GM18868 (cell line): Measurements from ENCODE around the gene SLC7A5.
"Not testable (repeated sequence)": the region's sequence is repeated elsewhere in the genome, so short reads cannot be mapped to it uniquely, and the experiment has no call there.

ENCODE experiments used
- ATAC-seq: cut with Tn5 transposase; IDR thresholded peaks from one replicate; pipeline ENCODE4 v1.9.1; 2021; ENCODE audit warnings: mild to moderate bottlenecking, moderate library complexity; ENCODE audit not compliant: unreplicated experiment

The SLC7A5 gene

GRCh38 chr16:87824016-87824990 lies 45.0 kb downstream of the SLC7A5 start:
- ATAC-seq: no peak

DNA sequence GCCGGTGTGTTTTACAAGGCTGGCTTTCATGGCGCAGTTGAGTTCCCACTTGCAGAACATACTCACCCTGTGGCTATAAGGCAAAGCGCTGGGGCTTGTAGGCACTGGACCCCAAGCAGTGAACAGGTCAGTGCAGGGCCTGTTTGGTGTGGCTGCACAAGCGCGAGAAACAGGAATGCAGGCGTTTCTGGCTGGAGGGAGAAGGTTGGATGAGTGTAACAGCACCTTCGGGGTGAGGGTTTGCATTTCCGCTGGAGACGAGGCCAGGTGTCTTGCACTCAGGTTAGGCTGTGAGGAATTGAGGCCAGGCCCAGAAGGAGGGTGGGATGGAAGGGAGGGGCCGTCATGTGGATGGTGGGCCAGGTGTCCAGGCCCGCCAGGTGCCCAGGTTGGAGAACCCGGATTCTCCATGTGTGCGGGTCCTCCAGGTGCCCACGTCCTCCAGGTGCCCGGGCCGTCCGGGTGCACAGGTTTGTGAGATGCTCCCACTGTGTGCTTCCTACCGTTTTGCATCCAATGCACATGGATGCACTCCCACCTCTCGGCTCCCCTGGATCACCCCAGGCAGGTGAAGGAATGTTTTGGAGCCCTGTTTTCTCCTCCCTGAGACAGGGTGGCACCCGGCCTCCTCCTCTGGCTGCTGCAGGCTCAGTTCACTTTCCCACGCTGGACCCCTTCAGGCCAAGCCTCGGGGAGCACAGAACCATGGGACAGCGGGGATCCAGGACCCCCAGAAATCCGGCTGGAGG lies 46.0 kb downstream of the SLC7A5 start:
- ATAC-seq: no peak

DNA sequence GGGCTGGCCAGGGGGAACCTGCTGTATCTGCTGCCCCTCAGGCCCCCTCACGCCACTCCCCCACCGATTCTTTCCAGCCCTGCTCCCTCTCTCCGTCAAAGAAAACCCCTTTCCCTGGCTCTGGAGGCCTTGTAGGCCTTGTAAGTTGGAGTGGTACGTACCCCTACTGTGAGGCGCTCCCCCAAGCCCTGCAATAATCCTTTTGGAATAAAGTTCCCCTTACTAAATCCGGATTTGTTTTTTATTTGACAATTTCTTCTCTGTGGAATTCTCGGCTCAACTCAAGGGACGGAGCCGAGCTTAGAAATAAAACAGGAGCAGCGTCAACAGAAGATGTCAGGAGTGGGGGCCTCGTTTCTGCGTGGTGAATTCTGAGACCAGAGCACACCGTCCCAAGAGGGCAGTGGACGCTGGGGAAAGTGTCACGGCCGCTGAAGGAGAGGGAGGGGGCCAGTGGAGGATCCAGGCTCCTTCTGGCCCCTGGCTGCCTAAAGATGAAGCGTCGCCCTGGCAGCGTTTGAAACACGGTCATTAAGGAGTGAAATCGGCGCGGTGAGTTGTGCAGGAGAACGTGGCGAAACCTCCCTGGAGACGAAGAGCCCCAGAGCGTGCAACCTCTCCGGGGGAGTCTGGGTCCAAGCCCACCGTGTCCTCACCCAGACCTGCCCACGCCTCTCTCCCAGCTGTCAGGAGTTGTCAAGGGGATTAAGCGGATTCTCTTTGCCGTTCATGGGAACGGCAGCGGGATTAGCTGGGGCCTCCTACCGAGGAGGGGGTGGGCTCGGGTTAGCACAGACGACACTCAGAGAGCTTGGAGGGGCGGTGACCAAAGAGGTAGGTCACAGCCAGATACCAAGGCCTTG lies 47.0 kb downstream of the SLC7A5 start:
- no peak for ATAC-seq

DNA sequence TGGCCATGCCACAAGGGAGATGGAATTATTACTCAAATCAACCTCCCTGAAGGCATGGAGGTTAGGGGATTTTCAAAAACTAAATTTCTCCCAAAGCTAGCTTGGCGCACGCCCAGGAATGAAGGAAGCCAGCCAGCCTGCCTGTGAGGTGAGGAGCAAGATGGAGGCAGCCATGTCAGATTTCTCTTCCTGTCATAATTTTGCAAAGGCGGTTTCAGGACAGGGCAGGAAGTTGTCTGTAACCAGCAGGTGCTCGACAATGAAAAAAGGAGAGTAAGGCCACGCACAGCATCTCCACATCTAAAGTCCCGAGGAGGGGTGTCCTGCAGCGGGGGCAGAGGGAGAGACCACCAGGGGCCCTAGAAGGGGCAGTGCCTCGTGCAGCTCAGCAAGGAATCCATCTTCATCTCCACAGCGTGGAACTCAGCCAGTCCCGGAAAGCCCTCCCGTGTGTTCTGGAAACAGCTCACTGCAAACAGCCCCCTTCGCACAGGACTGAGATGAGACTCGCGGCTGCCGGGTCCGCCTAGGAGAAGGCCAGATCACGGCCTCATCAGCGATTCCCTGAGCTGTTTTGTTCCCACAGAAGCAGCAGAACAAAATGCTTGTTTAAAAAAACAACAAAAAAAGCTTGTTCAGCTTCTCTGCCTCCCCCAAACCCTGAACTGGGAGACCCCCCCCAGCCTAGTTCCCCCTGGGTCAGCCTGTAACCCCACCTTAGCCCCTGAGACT lies 47.8 kb downstream of the SLC7A5 start:
- no peak for ATAC-seq

GRCh38 chr16:87819983-87820382 lies 49.3 kb downstream of the SLC7A5 start:
- no peak for ATAC-seq

DNA sequence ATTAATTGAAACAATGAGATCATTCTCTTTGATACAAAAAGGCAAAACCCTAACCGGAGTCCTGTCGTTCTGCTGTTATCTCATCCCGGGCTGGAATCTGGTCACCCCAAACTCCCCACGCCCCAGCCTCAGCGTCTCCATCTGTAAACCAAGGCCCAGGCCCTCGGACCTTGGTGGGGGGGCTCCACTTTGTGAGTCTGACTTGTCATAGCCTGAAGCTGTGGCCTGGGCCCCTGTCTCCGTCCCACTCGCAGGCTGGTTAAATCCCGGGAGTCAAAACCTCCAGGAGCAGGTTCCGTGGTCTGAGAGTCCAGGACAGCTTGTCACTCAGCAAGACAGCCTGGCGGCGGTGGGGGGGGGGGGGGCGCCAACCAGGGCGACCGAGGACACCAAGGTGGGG lies 50.0 kb downstream of the SLC7A5 start:
- no peak for ATAC-seq

GRCh38 chr16:87818533-87819161 lies 50.7 kb downstream of the SLC7A5 start:
- no peak for ATAC-seq

DNA sequence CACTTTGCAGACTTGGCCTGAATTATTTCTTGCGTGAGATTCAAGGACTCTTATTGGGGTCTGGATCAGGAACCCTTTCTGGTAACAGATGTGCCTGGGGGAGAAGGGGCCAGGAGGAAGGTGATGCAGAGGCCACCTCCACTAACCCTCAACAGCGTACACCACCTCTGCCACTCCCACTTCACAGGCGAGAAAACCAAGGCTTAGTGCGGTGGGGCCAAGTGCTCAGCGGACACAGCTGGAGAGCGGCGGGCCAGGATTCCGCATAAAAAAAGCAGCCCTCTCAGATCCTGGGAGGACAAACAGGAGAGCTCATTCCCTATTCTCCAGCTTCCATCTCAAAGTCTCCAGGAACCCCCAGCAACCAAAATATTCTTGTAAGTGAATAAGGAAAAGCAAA lies 51.4 kb downstream of the SLC7A5 start:
- ATAC-seq: no peak

GRCh38 chr16:87817370-87817769 lies 51.9 kb downstream of the SLC7A5 start:
- ATAC-seq: not testable (repeated sequence)

DNA sequence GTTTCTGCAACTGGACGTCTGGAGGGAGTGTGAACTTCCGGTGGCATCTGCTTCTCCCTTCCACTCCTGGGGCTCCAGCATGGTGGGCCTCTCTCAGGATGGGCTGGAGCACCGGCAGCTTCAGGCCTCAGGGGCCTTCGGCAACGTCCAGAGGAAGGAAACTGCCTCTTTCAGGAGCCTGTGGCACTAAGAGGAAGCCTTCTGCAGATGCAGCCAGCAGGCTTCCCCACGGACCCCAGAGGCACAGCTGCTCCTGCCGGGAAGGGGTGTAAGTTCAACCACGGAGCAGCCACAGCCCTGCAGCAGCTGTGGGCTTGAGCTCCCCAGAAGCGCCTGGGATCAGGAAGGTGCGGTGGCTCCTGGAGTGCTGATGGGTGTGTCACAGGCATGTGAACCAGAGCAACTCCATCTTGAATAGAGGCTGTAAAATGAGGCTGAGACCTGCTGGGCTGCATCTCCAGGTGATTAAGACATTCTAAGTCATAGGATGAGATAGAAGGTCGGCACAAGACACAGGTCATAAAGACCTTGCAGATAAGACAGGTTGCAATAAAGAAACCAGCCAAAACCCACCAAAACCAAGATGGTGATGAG lies 52.7 kb downstream of the SLC7A5 start:
- ATAC-seq: no peak

DNA sequence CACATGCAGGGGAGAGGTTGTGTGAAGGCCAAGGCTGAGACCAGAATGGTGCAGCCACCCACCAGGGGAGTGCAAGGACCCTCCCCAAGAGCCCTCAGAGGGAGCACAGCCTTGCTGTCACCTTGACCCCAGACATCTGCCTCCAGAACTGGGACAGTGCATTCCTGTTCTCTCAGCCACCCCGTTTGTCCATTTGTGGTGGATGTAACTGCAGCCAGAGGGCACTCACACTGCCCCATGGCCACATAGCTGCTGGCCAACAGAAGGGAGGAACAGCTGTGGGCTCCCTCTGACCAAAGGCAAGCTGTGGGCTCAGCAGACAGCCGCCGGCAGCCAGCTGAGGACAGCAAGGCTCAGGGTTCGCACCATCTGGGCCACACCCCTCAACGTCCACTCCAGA lies 53.7 kb downstream of the SLC7A5 start:
- ATAC-seq: no peak

GRCh38 chr16:87812200-87812656 lies 57.1 kb downstream of the SLC7A5 start:
- no peak for ATAC-seq

- not testable (repeated sequence) for ATAC-seq
These were observed 57.9 kb downstream of the SLC7A5 start for GRCh38 chr16:87811454-87811853.

DNA sequence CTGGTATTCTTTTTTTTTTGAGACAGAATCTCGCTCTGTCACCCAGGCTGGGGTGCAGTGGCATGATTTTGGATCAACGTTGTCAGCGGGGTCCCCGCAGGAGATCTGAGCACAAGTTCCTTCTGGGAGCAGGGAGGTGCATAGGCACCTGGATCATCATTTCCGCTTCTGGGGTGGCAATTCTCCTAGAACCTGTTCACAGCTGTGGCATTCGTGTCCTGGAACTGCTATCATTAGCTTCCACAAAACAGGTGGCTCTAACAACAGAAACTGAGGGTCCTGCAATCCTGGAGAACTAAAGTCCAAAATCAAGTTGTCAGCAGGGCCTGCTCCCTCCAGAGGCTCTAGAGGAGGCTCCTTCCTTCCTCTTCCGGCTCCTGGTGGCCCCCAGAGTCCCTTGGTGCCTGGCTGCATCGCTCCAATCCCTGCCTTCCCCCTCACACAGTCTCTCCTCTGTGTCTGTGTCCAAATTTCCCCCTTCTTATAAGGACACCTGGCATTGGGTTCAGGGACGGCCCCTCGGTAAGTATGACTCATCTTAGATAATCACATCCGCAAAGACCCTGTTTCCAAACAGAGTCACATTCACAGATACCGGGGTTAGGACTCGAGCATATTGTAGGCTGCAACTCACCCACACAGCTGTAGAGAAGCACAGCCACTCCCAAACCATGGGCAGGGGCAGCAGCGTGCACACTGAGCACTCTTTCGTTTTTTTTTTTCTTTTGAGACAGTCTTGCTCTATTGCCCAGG lies 60.0 kb downstream of the SLC7A5 start:
- peak; percentile 60 for ATAC-seq

DNA sequence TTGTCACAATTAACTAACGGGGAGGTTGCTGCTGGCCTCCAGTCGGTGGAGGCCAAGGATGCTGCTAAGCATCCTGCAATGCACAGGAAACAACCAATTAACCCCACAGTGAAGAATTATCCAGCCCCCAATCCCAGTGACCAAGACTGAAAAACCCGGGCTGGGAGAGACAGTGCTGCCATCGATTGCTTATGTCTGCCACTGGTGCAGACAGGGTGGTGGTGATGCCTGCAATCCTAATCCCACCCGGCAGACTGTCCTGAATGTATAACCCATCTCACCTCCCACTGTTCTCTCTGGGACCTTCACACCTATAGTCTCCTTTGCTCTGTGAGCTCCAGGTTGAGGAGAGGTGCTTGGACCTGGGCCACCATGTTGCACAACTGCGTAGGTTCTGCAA lies 61.2 kb downstream of the SLC7A5 start:
- no peak for ATAC-seq

- ATAC-seq: no peak
These were observed 62.4 kb downstream of the SLC7A5 start for GRCh38 chr16:87806641-87807546.

DNA sequence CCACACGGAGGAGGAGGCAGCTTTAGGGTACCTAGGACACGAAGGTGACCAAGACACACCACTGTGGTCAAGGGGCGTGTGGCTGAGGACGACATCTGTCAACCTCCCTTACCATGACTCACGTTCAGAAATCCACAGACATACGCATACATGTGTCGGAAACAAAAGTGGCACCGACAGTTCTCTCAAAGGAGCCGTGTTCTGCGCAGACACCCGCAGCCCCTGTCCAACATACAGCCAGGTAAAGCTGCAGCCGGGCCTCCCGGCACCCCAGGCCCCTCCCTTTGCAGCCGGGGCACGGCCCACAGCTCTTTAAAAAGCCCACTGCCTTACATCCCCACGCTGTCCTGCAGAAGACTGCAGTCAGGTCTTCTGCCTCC lies 63.1 kb downstream of the SLC7A5 start:
- no peak for ATAC-seq

DNA sequence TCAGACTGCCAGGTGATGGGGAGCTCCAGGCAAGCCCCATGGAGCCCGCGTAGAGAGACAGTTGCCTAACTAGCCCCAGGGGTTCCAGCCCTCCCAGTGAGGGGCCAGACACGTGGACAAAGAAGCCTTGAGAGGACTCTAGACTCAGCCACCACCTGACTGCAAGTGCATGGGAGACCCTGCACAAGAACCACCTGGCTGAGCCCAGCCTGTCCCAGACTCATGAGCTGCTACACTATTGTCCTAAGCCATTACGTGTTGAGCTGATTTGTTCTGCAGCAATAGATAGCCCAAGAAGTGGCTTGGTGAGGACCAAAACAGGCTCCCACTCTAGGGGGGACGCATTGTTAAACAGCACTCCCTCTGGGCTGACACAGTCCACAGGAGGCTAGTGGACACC lies 65.9 kb downstream of the SLC7A5 start:
- ATAC-seq: no peak
